ENCODE measurements around the gene KCNJ5. TPM values are rescaled to one million over a fixed set of nuclear protein-coding genes. Genes with fewer than 3 reads are reported as not detected.

Gene KCNJ5
- total RNA-seq, 4 donors from 2014 or later, result 0.31 to 3.2 (median 0.71) TPM

- no peak overlapping the region for H3K27ac ChIP-seq
- no peaks in the 10 kb centered on the region for H3K36me3 ChIP-seq
- no peaks in the 10 kb centered on the region for H3K4me1 ChIP-seq
- no peaks in the 10 kb centered on the region for H3K27me3 ChIP-seq
- ATAC-seq, result no peak
- 50 to 69% methylated on average over 3 to 5 of the region's 6 CpGs for WGBS, 2 donors (ENCODE audit: low coverage in 1 of 2)
- no peak overlapping the region for H3K4me3 ChIP-seq
- TF ChIP-seq, protein P1, sequence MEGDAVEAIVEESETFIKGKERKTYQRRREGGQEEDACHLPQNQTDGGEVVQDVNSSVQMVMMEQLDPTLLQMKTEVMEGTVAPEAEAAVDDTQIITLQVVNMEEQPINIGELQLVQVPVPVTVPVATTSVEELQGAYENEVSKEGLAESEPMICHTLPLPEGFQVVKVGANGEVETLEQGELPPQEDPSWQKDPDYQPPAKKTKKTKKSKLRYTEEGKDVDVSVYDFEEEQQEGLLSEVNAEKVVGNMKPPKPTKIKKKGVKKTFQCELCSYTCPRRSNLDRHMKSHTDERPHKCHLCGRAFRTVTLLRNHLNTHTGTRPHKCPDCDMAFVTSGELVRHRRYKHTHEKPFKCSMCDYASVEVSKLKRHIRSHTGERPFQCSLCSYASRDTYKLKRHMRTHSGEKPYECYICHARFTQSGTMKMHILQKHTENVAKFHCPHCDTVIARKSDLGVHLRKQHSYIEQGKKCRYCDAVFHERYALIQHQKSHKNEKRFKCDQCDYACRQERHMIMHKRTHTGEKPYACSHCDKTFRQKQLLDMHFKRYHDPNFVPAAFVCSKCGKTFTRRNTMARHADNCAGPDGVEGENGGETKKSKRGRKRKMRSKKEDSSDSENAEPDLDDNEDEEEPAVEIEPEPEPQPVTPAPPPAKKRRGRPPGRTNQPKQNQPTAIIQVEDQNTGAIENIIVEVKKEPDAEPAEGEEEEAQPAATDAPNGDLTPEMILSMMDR (IDR thresholded peaks at IDR 0.05), result no peak
- TF ChIP-seq POLR2A (IDR thresholded peaks at IDR 0.05) (no peak), POLR2AphosphoS5 (IDR thresholded peaks at IDR 0.05) (no peak)
- H3K9me3 ChIP-seq, result no peaks in the 10 kb centered on the region
Observed at GRCh38 chr11:128871168-128871610, 20.0 kb upstream of the KCNJ5 start.

GRCh38 chr11:128872094-128872493 is 19.1 kb upstream of the KCNJ5 start:
- ATAC-seq, result no peak
- H3K4me1 ChIP-seq, result no peaks in the 10 kb centered on the region
- H3K27me3 ChIP-seq, result no peaks in the 10 kb centered on the region
- H3K36me3 ChIP-seq, result no peaks in the 10 kb centered on the region
- no peak overlapping the region for H3K4me3 ChIP-seq
- TF ChIP-seq EP300 (IDR thresholded peaks at IDR 0.05) (no peak), POLR2A (IDR thresholded peaks at IDR 0.05) (no peak), POLR2AphosphoS5 (IDR thresholded peaks at IDR 0.05) (no peak)
- TF ChIP-seq, protein P1 (IDR thresholded peaks at IDR 0.05), result no peak
- H3K9me3 ChIP-seq, result no peaks in the 10 kb centered on the region
- 71 to 72% methylated on average over 6 of the region's 6 CpGs for WGBS, 2 donors (ENCODE audit: low coverage in 1 of 2)
- no peak overlapping the region for H3K27ac ChIP-seq

DNA sequence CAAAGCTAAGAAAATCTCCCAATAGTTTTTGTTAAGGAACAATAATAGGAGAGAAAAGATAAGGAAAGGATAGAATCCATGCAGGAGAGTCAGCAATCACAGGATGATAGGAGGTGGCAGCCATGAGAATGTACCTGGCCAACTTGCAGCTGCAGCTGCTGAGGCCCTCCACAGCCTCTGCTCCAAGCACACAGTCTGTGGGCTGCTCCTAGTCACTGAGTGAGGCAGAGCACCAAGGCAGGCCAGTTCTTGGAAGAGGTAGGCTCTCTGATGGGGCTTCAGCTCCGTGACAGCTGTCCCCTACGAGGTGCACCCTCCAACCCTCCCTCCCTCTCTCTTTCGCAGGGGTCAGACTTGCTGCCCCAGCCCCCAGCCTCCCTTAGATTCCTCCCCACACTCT is 18.6 kb upstream of the KCNJ5 start:
- ATAC-seq, result no peak

DNA sequence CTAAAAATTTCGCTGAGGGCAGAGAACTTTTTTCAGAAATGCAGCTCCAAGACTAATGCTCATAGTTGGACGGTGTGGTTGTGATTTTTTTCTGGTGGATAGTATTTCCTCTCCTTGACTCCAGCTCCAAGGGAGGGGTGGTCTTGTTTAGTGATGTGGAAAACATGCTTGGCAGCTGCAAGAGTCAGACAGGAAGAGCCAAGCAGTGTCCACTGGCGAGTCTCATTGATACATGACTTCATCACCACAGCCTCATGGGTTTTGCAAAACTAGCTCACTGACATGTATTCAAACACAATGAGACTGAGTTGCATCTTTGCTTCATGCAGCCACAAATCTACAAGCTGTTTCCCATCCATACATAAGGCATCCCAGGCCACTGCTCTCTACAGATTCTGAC is 16.7 kb upstream of the KCNJ5 start:
- no peak for ATAC-seq
- WGBS, 2 donors (ENCODE audit: low coverage in 1 of 2), result 65% methylated on average over 3 of the region's 3 CpGs; no CpG with 5 or more reads in 1 of the 2 donors

More for the DNA sequence above, 18.6 kb upstream of the KCNJ5 start:
- Histone ChIP-seq H3K36me3 (no peaks in the 10 kb centered on the region), H3K4me3 (no peak overlapping the region), H3K4me1 (no peaks in the 10 kb centered on the region), H3K27ac (no peak overlapping the region), H3K9me3 (no peaks in the 10 kb centered on the region), H3K27me3 (no peaks in the 10 kb centered on the region)
- 79% methylated on average over 3 of the region's 3 CpGs; no CpG with 5 or more reads in 1 of the 2 donors for whole genome bisulfite sequencing, 2 donors (ENCODE audit: low coverage in 1 of 2)
- no peak for TF ChIP-seq EP300 (IDR thresholded peaks at IDR 0.05)
- no peak for TF ChIP-seq POLR2A (IDR thresholded peaks at IDR 0.05)
- TF ChIP-seq POLR2AphosphoS5 (IDR thresholded peaks at IDR 0.05), result no peak
- TF ChIP-seq, protein P1 (IDR thresholded peaks at IDR 0.05), result no peak

GRCh38 chr11:128876133-128876650 is 15.0 kb upstream of the KCNJ5 start:
- H3K27me3 ChIP-seq, result peaks cover 25% of the 10 kb centered on the region
- no peak overlapping the region for H3K27ac ChIP-seq
- ATAC-seq, result no peak
- H3K4me3 ChIP-seq, result no peak overlapping the region
- H3K4me1 ChIP-seq, result no peaks in the 10 kb centered on the region
- no peaks in the 10 kb centered on the region for H3K9me3 ChIP-seq
- TF ChIP-seq, protein P1 (IDR thresholded peaks at IDR 0.05), result no peak
- TF ChIP-seq EP300 (IDR thresholded peaks at IDR 0.05), result no peak
- no peak for TF ChIP-seq POLR2AphosphoS5 (IDR thresholded peaks at IDR 0.05)
- TF ChIP-seq POLR2A (IDR thresholded peaks at IDR 0.05), result no peak
- H3K36me3 ChIP-seq, result no peaks in the 10 kb centered on the region
- 100% methylated on average over 2 of the region's 22 CpGs; no CpG with 5 or more reads in 1 of the 2 donors for WGBS, 2 donors (ENCODE audit: low coverage in 1 of 2)

More for the DNA sequence above, 16.7 kb upstream of the KCNJ5 start:
- Histone ChIP-seq H3K36me3 (no peaks in the 10 kb centered on the region), H3K4me3 (no peak overlapping the region), H3K9me3 (no peaks in the 10 kb centered on the region), H3K27me3 (peaks cover 13% of the 10 kb centered on the region), H3K4me1 (no peaks in the 10 kb centered on the region), H3K27ac (no peak overlapping the region)
- no peak for TF ChIP-seq EP300 (IDR thresholded peaks at IDR 0.05)
- TF ChIP-seq, protein P1 (IDR thresholded peaks at IDR 0.05), result no peak
- TF ChIP-seq POLR2AphosphoS5 (IDR thresholded peaks at IDR 0.05), result no peak
- no peak for TF ChIP-seq POLR2A (IDR thresholded peaks at IDR 0.05)
